Measurements from ENCODE around the gene MTPN. TPM values are rescaled to one million over a fixed set of nuclear protein-coding genes. Genes with fewer than 3 reads are reported as not detected.

Gene MTPN
- total RNA-seq, 1 experiment from 2014 or later = 166 TPM

- DNase-seq (ENCODE audit: low spot score) = no peak
- POLR2A ChIA-PET (ENCODE audit: low non-redundant PET) = no interaction called here
- H3K27me3 ChIP-seq (replicated peaks; ENCODE audit: insufficient read depth, low read depth, low read length, poor library complexity) = no peaks in the 10 kb centered on the region
- no peak overlapping the region for H3K4me3 ChIP-seq (ENCODE audit: low read depth, low read length, poor library complexity, severe bottlenecking)
- no peaks in the 10 kb centered on the region for H3K4me1 ChIP-seq (ENCODE audit: insufficient read depth, low read length, poor library complexity, severe bottlenecking)
- no peak overlapping the region for H3K27ac ChIP-seq (ENCODE audit: low read depth, low read length, poor library complexity, severe bottlenecking)
- no peaks in the 10 kb centered on the region for H3K9me3 ChIP-seq (ENCODE audit: low read depth, low read length, poor library complexity, severe bottlenecking)
- CTCF ChIA-PET = no interaction called here
- TF ChIP-seq EZH2 (IDR thresholded peaks at IDR 0.05; ENCODE audit: borderline replicate concordance, low read depth, low read length, poor library complexity, severe bottlenecking) = no peak
- TF ChIP-seq, protein P1, sequence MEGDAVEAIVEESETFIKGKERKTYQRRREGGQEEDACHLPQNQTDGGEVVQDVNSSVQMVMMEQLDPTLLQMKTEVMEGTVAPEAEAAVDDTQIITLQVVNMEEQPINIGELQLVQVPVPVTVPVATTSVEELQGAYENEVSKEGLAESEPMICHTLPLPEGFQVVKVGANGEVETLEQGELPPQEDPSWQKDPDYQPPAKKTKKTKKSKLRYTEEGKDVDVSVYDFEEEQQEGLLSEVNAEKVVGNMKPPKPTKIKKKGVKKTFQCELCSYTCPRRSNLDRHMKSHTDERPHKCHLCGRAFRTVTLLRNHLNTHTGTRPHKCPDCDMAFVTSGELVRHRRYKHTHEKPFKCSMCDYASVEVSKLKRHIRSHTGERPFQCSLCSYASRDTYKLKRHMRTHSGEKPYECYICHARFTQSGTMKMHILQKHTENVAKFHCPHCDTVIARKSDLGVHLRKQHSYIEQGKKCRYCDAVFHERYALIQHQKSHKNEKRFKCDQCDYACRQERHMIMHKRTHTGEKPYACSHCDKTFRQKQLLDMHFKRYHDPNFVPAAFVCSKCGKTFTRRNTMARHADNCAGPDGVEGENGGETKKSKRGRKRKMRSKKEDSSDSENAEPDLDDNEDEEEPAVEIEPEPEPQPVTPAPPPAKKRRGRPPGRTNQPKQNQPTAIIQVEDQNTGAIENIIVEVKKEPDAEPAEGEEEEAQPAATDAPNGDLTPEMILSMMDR (conservative IDR thresholded peaks at IDR 0.05; ENCODE audit: low read depth, low read length) = no peak
- intact Hi-C loops (cut with micrococcal nuclease; ENCODE audit: unreplicated experiment) = no loop called here
- no TSS peak for BruUV-seq (replicated peaks)
- H3K36me3 ChIP-seq (ENCODE audit: insufficient read depth, low read length, poor library complexity, severe bottlenecking) = no peaks in the 10 kb centered on the region
These were observed 78.9 kb downstream of the MTPN start for GRCh38 chr7:135898226-135898625.

GRCh38 chr7:135894816-135895215 lies 82.3 kb downstream of the MTPN start:
- Histone ChIP-seq H3K4me1 (ENCODE audit: insufficient read depth, low read length, poor library complexity, severe bottlenecking) (no peaks in the 10 kb centered on the region), H3K36me3 (ENCODE audit: insufficient read depth, low read length, poor library complexity, severe bottlenecking) (no peaks in the 10 kb centered on the region), H3K9me3 (ENCODE audit: low read depth, low read length, poor library complexity, severe bottlenecking) (no peaks in the 10 kb centered on the region), H3K27ac (ENCODE audit: low read depth, low read length, poor library complexity, severe bottlenecking) (no peak overlapping the region), H3K4me3 (ENCODE audit: low read depth, low read length, poor library complexity, severe bottlenecking) (no peak overlapping the region), H3K27me3 (replicated peaks; ENCODE audit: insufficient read depth, low read depth, low read length, poor library complexity) (no peaks in the 10 kb centered on the region)
- no peak for DNase-seq (ENCODE audit: low spot score)
- POLR2A ChIA-PET (ENCODE audit: low non-redundant PET) = no interaction called here
- TF ChIP-seq, protein P1 (conservative IDR thresholded peaks at IDR 0.05; ENCODE audit: low read depth, low read length) = no peak
- TF ChIP-seq EZH2 (IDR thresholded peaks at IDR 0.05; ENCODE audit: borderline replicate concordance, low read depth, low read length, poor library complexity, severe bottlenecking) = no peak
- intact Hi-C loops (cut with micrococcal nuclease; ENCODE audit: unreplicated experiment) = no loop called here
- CTCF ChIA-PET = no interaction called here
- BruUV-seq (replicated peaks) = no TSS peak

DNA sequence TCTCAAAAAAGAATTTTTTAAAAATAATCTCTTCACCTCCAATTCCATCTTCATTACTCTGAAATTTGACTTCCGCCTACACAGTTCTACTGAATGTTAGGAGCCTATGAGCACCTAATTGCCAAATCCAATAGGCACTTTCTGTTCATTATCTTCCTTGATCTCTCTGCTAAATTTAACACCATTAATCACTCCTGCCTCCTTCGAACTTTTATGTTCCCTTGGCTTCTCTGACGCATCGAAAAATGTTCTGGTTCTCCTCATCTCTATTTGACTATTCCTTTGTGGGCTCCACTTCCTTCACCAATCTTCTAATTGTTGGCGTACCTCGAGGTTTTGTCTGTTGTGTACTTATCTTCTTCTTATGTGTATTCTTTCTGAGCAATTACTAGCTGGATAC lies 87.3 kb downstream of the MTPN start:
- no peaks in the 10 kb centered on the region for H3K27me3 ChIP-seq (replicated peaks; ENCODE audit: insufficient read depth, low read depth, low read length, poor library complexity)
- POLR2A ChIA-PET (ENCODE audit: low non-redundant PET) = no interaction called here
- no TSS peak for BruUV-seq (replicated peaks)
- DNase-seq (ENCODE audit: low spot score) = no peak
- H3K4me3 ChIP-seq (ENCODE audit: low read depth, low read length, poor library complexity, severe bottlenecking) = no peak overlapping the region
- no peaks in the 10 kb centered on the region for H3K4me1 ChIP-seq (ENCODE audit: insufficient read depth, low read length, poor library complexity, severe bottlenecking)
- TF ChIP-seq EZH2 (IDR thresholded peaks at IDR 0.05; ENCODE audit: borderline replicate concordance, low read depth, low read length, poor library complexity, severe bottlenecking) = no peak
- TF ChIP-seq, protein P1 (conservative IDR thresholded peaks at IDR 0.05; ENCODE audit: low read depth, low read length) = no peak
- H3K9me3 ChIP-seq (ENCODE audit: low read depth, low read length, poor library complexity, severe bottlenecking) = no peaks in the 10 kb centered on the region
- CTCF ChIA-PET = no interaction called here
- no peak overlapping the region for H3K27ac ChIP-seq (ENCODE audit: low read depth, low read length, poor library complexity, severe bottlenecking)
- intact Hi-C loops (cut with micrococcal nuclease; ENCODE audit: unreplicated experiment) = no loop called here
- H3K36me3 ChIP-seq (ENCODE audit: insufficient read depth, low read length, poor library complexity, severe bottlenecking) = no peaks in the 10 kb centered on the region

All from A673 (cell line).